Erythroblast (primary cell): ENCODE data around the gene RIF1.

Source experiments
- GATA1 ChIP-seq: IDR thresholded peaks from 2 replicates; pipeline ENCODE4 v1.6.1; 2011; ENCODE audit warnings: low read depth, mild to moderate bottlenecking, control low read depth, low read length, moderate library complexity
- POLR2A ChIP-seq: IDR thresholded peaks from 2 replicates; pipeline ENCODE4 v1.6.1; 2011; ENCODE audit warnings: mild to moderate bottlenecking, low read length

GRCh38 chr2:151472966-151473365 is 63.3 kb downstream of the RIF1 start:
- TF ChIP-seq POLR2A, result no peak
- TF ChIP-seq GATA1, result no peak
